Measurements from ENCODE around the gene MAGEB1. TPM values are rescaled to one million over a fixed set of nuclear protein-coding genes. Genes with fewer than 3 reads are reported as not detected.
A peak's percentile ranks its signal among the peaks of the same experiment; 100 is the strongest.

MAGEB1 gene, protein sequence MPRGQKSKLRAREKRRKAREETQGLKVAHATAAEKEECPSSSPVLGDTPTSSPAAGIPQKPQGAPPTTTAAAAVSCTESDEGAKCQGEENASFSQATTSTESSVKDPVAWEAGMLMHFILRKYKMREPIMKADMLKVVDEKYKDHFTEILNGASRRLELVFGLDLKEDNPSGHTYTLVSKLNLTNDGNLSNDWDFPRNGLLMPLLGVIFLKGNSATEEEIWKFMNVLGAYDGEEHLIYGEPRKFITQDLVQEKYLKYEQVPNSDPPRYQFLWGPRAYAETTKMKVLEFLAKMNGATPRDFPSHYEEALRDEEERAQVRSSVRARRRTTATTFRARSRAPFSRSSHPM
- not detected in 2 replicates for total RNA-seq

- no peak for DNase-seq (ENCODE audit: low read depth in 2 of 2)
Measured at GRCh38 chrX:30246769-30247489, at the start of gene MAGEB1. TSS of gene MAGEB1 (plus strand) at chrX:30247146. CDS start at chrX:30250494, 3,348 bp downstream.

DNA sequence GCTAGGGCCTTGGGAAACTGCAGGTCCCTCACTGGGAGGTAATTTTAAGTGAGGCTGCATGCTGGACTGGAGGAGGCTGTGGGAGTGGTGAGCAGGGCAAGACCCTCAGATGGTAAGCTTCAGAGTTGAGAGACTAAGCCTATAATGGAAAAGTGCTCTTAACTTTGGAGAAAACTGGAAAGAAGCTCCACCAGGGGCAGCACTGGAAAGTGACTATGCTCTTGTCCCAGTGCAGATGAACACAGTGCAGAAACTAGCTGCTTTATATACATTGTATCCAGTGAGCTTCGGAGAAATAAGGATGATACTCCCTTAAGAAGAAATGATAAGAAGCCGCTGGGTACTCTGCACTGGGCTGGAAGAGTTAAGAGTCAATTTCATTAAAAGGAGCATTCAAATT is 34.8 kb upstream of the MAGEB1 start:
- no peak for DNase-seq (ENCODE audit: low read depth in 2 of 2)

GRCh38 chrX:30215357-30215843 is 31.5 kb upstream of the MAGEB1 start, which contains the start of gene MAGEB2:
TSS of gene MAGEB2 (plus strand) at chrX:30215563. CDS start at chrX:30218581, 3,018 bp downstream.
- peak; percentile 1 to 8 for DNase-seq (ENCODE audit: low read depth in 2 of 2)

DNA sequence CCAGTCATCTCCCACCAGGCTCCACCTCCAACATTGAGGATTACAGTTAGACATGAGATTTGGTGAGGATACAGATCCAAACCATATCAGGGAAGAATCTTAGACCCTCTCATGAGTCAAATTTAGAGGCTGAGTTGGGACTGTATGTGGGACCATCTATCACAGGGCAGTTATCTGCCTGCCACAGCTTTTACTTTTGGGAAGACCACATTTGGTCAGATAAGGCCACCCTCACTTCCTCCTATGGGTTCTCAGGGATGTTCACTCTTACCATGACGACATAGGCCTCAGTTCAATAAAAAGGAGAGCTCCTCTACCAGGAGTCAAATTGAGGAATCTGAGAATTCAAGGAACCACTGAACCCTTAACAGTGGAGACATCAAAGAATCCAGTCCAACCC is 29.5 kb upstream of the MAGEB1 start:
- DNase-seq (ENCODE audit: low read depth in 2 of 2), result no peak

- no peak for DNase-seq (ENCODE audit: low read depth in 2 of 2)
Measured at GRCh38 chrX:30219372-30219771, 27.6 kb upstream of the MAGEB1 start.

DNA sequence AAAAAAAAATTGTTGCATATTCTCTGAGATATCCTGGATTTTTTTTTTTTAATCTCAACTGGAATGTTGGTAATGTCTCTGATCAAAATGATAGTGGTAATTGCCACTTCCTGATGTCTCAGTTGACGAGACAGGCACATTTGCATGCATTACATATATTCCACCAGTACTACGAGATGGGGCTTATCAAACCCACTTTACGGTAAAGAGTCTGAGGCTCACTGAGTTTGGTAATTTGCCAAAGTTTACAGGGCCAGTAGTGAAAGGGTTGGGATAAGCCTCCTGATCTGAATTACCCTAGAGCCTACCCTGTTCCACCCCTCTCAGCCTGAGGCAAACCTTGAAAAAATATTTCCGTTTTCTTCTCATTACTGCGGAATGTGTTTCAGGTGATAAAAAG is 26.3 kb upstream of the MAGEB1 start:
- DNase-seq (ENCODE audit: low read depth in 2 of 2), result no peak

DNA sequence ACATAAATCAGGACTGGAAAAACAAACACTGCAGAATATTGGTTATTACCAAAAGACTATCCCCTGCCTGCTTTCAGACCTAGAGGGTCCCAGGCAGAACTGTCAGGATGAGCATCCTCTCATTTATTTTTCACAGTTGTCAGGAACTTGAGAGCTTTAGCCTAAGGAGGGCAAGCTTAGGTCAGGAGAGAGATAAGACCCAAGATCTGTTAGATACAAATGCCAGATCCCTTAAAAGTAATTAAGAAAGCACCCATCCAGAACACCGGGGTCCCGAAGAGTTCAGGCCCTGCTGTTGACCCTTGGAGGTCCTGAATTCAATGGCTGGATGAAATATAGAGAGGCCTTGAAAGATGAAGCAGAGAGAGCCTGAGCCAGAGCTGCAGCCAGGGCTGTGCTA is 22.4 kb upstream of the MAGEB1 start:
- DNase-seq (ENCODE audit: low read depth in 2 of 2), result no peak

- DNase-seq (ENCODE audit: low read depth in 2 of 2), result no peak
Measured at GRCh38 chrX:30228526-30228925, 18.4 kb upstream of the MAGEB1 start.

DNA sequence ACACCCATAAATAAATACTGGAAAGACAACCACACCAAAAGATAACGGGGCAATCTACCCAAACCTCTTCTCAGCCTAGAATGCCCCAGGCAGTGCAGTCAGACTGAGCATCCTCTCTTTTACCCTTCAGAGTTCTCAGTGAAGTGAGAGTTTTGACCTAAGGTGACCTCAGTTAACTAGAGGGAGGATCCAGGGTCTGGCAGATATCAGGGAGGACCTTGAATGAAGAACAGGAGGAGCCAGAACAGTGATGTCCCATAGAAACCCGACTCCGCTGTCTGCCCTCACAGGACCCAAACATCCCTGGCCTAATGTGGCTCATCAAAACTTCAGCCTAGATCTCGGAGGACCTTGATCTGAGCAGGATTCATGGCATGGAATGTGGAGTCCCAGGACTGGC is 16.6 kb upstream of the MAGEB1 start, which contains the start of gene MAGEB3:
Gene MAGEB3, plus strand, starts transcription at position 263 of the 400 bp plus-strand sequence. CDS start 5,268 bp downstream, outside the sequence.
- DNase-seq (ENCODE audit: low read depth in 2 of 2), result no peak

GRCh38 chrX:30241724-30242415 is 5.1 kb upstream of the MAGEB1 start, which contains the start of gene MAGEB4:
TSS of gene MAGEB4 (plus strand) at chrX:30242000. CDS start at chrX:30242136, 136 bp downstream.
- DNase-seq (ENCODE audit: low read depth in 2 of 2), result no peak

DNA sequence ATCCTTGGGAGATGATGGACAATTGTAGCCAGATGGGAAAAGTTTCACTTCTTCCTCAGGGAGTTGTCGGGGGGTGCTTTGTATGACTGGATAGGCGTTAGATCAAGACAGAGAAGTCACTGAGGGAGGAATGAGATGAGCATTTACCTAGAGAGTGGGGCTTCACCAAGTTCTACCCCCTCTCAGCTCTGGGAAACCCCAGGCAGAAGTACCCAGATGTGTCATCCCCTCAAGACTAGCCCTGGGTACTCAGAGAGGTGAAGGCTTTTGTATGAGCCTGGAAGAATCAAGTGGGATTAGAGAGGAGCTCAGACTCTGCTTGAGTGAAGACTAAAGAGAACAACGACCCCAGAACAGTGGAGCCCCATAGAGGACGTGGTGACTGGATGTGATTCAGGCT is 1.9 kb downstream of the MAGEB1 start:
- DNase-seq (ENCODE audit: low read depth in 2 of 2), result no peak

GRCh38 chrX:30253257-30253656 is 6.3 kb downstream of the MAGEB1 start:
- no peak for DNase-seq (ENCODE audit: low read depth in 2 of 2)

DNA sequence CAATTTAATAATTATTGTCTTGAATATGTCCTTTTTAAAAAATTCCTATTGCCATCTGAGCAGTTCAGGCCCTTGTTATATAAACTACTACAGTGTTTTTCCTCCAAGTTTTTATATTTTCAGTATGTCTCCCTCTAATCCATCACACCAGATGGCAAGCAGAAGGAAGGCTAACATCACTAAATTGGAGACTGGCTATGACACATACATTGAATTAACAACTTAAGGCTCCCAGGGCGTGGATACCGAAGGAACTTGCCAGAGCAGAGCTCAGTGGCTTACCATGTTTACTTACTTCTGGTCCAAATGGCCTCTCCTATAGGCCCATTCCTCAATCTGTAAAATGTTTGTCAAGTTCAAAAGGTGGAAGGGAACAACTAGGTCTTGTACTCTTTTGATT is 13.0 kb downstream of the MAGEB1 start:
- DNase-seq (ENCODE audit: low read depth in 2 of 2), result no peak

DNA sequence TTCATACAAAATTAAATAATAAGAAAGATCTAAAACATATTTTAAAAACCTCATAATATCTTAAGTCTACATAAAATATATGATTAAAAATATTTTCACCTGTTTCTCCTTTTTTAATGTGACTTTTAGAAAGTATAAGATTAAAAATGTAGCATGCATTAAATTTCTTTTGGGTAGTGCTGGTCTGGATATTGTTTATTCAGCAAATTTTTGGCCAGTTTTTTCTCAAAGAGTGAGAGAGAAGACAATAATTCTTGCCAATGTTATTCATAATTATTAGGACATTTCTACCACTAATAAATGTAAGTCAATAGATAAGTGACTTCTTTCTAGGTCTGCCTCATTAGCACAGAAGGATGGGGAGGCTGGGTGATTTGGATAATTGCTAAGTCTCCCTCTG is 14.1 kb downstream of the MAGEB1 start:
- no peak for DNase-seq (ENCODE audit: low read depth in 2 of 2)

DNA sequence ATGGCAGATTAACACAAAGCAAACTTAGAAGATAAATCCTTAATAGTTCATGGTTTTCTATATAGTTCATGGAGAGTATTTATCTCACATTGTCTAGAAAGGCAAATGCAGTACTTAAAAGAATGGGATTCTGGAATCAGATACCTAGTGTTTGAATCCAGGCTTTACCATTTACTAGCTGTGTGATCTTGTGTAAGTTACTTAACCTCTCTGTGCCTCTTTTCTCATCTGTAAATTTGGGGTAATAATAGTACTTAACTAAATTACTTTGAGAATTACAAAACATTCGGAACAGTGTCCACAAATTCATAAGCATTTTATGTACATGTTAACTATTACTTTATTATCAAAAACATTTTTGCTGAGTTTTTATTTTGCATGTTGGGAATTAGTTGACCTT is 15.8 kb downstream of the MAGEB1 start:
- no peak for DNase-seq (ENCODE audit: low read depth in 2 of 2)

- DNase-seq (ENCODE audit: low read depth in 2 of 2), result no peak
Measured at GRCh38 chrX:30270639-30271038, 23.7 kb downstream of the MAGEB1 start.

- peak; percentile 11 to 16 for DNase-seq (ENCODE audit: low read depth in 2 of 2)
Measured at GRCh38 chrX:30275498-30275897, 28.6 kb downstream of the MAGEB1 start.

DNA sequence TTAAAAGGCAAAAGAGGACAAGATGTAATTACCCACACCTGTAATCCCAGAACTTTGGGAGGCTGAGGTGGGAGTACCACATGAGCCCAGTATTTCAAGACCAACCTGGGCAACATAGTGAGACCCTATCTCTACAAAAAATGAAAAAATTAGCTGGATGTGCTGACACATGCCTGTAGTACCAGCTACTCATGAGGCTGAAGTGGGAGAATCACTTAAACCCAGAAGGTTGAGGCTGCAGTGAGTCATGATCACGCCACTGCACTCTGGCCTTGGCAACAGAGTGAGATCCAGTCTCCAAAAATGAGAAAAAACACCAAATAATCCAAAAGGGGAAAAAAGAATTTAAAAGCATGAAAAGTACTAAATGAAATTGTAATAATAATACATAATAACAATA is 31.4 kb downstream of the MAGEB1 start:
- peak in 1 of 2 donors; percentile 25 for DNase-seq (ENCODE audit: low read depth in 2 of 2)

DNA sequence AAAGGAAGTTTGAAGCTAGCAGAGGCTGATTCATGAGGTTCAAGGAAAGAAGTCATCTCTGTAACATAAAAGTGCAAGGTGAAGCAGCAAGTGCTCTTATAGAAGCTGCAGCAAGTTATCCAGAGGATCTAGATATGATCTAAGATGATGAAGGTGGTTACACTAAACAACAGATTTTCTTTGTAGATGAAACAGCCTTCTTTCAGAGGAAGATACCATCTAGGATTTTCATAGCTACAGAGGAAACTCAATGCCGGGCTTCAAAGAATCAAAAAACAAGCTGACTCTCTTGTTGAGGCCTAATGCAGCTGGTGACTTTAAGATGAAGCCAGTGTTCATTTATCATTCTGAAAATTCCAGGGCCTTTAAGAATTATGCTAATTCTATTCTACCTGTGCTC is 33.5 kb downstream of the MAGEB1 start:
- no peak for DNase-seq (ENCODE audit: low read depth in 2 of 2)

- peak in 1 of 2 donors; percentile 16 for DNase-seq (ENCODE audit: low read depth in 2 of 2)
Measured at GRCh38 chrX:30282527-30282926, 35.6 kb downstream of the MAGEB1 start.

DNA sequence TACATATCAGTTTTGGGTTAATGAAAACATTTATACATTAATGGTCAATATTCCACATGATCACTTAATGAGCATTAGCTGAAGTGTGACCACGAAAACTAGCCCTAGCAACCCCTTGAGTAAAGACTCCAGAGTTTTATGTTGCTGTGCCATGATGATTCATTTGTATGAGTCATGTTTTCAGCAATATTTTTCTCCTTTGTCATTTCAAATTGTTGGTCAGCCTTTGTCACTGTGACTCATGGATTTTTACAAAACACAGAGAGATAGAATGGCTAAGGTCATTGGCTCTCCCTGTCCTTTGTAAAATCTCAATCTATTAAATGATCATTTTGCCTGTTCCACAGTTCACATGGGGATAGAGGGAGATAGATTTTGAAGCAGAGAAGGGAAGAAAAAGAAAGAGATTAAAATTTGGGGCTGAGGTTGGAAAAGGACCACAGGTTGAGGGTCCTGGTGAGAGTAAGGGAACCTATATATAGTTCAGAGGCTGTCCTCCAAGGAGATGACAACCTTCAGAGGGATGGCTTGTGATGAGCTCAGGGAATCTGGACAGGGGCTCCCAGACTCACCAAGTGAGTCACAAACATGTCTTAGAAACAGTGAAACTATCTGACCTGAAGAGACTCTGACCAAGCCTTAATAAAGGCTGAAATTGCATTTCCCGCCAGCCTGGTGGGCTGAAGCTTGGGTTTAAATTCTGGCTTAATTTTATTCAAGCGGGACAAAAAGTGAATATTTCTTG is 36.7 kb downstream of the MAGEB1 start:
- DNase-seq (ENCODE audit: low read depth in 2 of 2), result peak; percentile 87 to 92
